HG02588 (cell line): Measurements from ENCODE around the gene TJP3.

Experiments
- ATAC-seq: cut with Tn5 transposase; IDR thresholded peaks from one replicate; pipeline ENCODE4 v1.9.1; 2021; ENCODE audit warnings: mild to moderate bottlenecking, moderate library complexity; ENCODE audit not compliant: unreplicated experiment

TJP3 gene

DNA sequence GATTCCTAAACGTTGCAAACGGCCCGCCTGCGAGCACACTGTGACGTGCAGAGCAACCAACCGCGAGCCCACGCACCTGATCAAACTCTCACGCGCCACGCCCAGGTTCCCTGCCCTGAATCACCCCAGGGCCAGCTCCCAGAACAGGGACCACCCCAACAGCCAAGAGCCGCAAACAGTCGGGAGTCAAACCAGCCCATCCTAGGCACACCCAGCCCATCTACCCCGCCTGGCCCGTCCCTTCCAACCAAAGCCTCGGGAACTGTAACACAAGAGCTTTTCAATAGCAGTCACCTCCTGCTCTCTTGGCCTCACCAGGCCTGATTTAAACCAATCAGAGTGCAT lies 16.8 kb upstream of the TJP3 start:
- ATAC-seq: no peak

- no peak for ATAC-seq
These were observed 16.5 kb upstream of the TJP3 start for GRCh38 chr19:3691726-3692125.

GRCh38 chr19:3692141-3693024 lies 15.8 kb upstream of the TJP3 start:
- no peak for ATAC-seq

- ATAC-seq: no peak
These were observed 14.9 kb upstream of the TJP3 start for GRCh38 chr19:3693025-3693925.

DNA sequence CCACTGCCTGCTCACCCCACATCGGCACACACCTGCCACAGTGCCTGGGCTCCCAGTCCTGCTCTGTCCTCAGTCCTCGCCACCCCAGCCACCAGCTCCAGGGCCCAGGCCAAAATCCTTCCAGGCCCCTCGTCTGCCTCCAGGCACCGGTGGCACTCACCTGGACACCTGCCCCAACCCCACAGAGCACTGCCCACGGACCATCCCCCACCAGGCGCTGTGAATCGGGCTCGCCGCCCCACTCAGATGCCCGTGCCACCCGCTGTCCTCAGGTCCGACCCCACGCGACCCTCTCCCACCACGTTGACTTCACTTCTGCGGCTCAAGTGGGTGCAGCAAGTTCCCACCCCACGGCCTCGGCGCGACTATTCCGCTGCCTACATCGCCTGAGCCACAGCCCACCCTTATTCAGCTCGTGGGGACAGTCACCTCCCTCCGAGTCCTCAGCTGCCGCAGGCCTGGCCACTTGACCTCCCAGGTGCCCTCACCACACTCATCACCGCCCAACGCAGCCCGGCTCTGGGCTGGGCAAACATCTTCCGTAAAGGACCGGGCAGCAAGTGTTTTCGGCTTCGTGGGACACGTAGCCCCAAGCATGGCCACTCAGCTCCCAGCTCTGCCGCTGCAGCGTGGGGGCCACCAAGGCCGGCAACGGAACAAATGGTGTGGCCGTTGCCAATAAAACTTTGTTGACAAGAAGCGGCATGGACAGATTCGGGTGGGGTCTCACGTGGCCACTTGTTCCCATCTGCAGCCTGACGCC lies 13.6 kb upstream of the TJP3 start:
- no peak for ATAC-seq

DNA sequence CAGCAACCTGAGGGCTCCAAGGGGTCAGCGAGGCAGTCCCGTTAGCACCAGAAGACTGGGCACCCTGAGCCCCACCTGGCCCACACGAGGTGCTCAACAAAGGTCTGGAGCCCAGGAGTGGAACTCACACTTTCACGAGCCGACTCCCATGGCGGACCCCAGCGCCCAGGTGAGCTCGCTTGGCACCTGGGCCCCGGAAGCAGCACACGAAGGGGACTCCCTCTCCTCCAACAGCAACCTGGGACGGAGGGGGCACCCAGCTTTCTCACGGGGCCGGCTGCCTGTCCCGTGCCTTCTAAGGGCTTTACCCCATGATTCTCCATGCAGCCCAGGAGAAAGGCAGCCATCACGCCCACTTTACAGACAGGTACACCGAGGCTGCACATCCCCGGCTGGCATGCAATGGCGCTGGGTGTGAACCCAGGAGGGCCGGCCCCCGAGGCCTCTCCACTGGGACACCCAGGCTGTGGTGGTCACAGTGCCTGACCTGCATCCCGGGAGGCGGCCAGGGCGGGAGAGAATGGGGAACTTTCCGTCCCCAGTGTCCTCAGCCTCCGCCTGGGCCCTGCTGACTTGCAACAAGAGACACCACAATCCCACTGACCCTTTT lies 13.0 kb upstream of the TJP3 start:
- ATAC-seq: no peak

DNA sequence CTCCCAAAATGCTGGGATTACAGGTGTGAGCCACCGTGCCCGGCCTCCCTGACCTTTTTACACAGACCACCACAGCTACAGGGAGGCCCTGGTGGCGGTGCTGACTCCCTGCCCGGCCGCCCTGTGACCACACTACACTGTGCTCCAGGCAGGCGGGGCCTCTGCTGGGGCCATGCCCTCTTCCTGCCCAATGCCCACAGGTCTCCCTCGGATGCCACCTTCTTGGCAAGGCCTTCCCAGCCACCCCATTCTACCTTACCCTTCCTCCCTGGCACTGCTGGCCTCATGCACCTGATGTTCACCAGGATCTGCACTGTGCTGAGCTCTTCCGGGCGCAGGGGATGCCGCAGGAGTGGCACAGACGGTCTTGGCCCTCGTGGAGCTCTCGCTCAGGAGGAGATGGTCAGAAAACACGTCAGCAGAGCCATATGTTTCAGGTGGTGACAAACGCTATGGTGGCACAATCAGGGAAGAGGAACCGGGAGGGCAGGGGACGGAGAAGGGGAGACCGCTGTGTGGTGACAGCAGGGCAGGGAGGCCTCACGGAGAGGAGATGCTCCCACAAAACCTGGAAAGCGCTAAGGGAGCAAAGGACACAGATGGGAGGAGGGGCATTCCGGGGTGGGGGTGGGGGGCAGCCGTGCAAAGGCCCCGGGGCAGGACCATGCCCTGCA lies 12.1 kb upstream of the TJP3 start:
- ATAC-seq: no peak

DNA sequence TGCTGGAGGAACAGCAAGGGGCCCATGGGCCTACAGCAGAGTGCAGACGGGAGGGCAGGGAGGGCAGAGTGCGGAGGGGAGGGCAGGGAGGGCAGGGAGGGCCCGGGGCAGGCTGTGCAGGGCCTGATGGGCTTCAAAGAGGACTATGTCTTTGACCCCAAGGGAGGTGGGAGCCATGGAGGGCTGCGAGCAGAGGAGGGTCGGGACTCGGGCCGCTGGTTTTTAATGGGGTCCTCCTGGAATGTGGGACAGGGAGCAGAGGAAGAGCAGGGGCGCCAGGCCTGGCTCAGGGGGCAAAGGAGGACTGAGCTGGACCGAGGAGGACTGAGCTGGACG lies 11.6 kb upstream of the TJP3 start:
- no peak for ATAC-seq

DNA sequence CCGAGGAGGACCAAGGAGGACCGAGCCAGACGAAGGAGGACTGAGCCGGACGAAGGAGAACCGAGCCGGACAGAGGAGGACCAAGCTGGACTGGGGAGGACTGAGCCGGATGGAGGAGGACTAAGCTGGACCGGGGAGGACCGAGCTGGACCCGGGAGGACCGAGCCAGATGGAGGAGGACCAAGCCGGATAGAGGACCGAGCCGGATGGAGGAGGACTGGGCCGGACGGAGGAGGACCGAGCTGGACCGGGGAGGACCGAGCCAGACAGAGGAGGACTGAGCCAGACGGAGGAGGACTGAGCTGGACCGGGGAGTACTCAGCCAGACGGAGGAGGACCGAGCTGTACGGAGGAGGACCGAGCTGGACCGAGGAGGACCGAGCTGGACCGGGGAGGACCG lies 11.1 kb upstream of the TJP3 start:
- ATAC-seq: no peak

DNA sequence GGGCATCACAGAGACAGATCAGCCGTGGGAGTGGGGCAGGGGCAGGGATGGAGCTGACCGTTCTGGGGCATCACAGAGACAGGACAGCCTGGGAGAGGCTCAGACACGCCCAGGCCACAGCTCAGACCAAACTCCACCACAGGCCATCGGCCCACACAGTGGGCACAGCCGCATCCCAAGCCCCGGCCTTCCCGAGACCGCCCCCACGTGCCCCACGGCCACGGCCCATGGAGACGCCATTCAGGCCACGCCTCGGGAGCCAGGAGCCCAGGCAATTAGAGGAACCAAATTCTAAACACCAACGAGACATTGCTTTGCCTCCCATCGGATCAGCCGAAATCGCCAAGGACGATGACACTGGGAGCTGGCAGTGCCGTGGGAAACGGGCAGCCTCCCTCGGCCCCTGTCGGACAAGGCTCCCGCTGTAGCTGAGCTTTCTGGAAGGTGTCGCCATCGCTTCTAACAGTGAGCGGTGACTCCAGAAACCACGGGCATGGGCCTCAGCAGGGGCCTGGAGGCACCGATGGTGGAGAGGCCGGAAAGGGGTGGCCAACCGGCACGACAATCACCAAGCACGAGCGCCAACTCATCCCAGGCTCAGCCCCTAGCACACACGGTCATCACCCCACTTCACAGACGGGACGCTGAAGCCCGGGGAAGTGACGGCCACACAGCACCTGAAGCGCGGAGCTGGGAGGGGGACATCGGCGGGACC lies 10.4 kb upstream of the TJP3 start:
- no peak for ATAC-seq

GRCh38 chr19:3698386-3698950 lies 9.7 kb upstream of the TJP3 start:
- ATAC-seq: no peak

DNA sequence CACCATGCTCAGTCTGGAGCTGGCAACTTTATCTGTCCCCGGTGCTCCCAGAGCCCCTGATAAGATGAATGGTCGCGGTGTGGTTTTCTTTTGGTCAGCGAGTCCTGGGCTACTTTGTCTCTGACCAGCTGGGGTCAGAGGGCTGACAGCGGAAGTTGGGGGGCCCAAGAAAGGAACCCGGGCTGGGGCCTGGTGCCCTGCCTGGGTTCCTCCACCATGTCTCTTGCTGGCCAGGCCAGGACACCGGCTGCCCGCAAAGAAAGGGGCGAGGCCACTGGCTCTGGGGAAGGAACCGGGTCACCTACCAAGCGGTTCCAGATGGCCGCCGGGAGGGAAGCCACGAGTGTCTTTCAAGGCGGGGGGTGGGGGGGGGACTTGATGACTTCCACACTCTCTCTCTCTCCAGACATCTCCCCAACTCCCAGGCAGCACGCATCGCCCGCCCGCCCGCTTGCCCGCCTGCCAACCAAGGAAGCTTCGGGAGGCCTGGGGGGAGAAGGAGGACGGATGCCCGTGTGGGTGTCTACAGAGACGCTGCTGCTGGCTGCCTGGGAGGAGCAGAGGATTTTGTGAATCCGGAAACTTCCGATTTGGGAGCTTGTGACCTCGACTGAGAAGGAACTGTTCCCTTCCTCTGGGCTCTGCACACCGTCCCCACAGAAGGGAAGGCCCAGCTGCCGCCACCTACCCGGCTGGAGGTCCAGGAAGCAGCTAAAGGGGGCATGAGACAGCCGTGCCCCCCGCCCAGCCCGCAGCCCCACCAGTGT lies 9.0 kb upstream of the TJP3 start:
- ATAC-seq: no peak

DNA sequence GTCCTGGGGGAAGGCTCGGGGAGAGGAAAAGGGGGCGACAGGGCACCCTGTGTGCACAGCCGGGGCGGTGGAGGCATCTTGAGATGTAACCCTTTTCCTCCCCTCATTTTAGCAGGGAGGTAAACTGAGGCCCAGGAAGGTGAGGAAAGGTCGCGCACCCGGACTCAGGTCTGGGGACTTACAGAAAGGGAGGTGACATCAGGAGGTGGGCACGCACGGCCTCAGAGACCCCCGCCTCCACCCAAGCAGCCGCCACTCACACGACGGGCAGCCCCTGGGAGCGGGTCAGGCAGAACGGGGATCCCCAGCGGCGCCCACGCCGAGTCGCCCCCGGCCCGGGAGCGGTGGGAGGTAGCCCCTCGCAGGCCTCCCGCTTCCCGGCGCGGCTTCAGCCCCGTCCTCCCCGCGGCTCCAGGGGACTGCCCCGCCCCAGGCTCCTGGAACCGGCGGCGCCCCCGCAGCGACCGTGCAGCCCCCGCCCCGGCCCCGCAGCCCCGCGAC lies 8.4 kb upstream of the TJP3 start:
- peak; percentile 20 for ATAC-seq

DNA sequence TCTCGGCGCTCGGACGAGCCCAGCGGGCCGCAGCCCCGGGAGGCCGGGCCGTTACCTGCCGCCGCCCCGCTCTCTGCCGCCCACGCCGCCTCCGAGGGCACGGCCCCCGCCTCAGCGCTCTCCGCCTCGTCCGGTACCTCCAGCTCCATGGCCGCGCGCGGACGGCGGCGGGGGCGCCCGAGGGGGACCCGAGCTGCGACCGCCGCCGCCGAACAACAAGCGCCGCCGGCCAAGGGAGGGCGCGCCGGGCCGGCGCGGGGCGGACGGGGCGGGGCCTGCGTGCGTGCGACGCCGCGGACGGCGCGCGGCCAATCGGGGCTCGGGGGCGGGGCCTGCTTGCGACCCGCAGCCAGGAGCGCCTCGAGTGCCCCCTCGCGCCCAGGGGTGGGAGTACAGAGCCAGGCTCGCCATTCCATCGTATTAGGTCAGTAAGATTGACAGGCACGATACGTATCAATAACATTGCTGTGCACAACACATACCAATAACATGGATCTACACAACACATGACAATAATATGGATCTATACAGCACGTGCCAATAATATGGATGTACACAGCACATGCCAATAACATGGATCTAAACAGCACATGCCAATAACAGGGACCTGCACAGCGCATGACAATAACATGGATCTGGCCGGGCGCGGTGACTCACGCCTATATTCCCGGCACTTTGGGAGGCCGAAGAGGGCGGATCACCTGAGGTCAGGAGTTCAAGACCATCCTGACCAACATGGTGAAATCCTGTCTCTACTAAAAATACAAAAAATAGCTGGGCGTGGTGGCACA lies 7.7 kb upstream of the TJP3 start, which contains the start of gene PIP5K1C:
Gene PIP5K1C (minus strand): TSS at position 227 of the 791 bp plus-strand sequence. CDS start 78 bp downstream, at position 149.
- ATAC-seq: peak; percentile 69

GRCh38 chr19:3701200-3701599 lies 7.0 kb upstream of the TJP3 start:
- no peak for ATAC-seq

- ATAC-seq: no peak
These were observed 347 bp upstream of the TJP3 start for GRCh38 chr19:3707868-3708206.

DNA sequence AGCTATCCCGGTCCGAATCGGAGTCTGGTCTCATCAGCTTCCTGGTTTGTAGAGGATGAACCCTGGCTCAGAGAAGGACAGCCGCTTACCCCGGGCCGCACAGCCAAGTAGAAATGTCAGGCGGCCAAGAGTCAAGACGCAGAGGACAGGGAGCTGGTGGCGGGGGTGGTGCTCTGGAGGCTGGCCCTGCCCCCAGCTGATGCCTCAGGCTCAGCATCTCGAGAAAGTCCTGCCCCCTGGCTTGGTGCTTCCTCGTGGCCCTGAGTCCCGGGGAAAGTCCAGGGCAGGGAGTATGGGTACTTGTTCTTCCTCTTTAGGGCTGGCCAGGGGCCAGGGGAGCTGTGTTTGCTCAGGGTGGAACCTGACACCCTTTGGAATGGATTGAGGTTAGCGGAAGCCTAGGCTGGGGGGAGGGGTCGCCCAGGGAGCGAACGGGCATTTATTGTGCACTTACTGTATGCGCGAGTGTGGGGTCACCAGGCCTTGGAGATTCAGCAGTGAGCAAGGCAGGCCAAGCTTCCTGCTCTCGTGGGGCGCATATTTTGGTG lies 2.2 kb downstream of the TJP3 start:
- no peak for ATAC-seq
